ENCODE results near the gene CYP19A1. TPM values are rescaled to one million over a fixed set of nuclear protein-coding genes. Genes with fewer than 3 reads are reported as not detected.

Gene CYP19A1
- total and polyA plus RNA-seq, 7 experiments from 2014 or later = 0.48 to 1.4 TPM; not detected in 5

DNA sequence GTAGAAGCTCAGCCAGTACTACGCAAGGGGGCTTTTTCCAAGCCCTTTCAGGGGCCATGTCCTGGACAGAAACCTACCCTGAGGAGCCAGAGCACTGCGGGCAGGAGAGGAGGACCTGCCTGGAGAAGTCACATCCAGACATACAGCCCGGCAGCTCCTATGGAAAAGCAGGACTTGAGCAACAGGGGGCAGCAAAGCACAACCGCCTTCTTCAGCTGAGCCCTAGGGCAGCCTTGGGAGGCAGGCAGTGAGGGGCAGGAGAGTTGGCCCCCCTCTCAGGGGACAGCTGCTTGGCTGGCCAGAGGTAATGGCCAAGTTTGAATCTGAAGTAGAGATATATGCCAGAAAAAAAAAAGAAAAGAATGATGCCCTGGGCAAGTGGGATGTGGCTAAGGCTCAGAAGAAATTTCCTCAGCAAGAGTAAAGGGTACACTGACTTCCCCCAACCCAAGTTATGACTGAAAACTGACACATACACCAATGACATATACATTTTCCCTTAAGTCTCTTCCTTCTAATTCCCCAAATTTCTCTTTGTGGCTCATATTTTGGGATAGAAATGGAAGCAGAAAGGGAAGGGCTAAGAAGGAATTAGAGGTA lies 56.9 kb downstream of the CYP19A1 start:
- DNase-seq (no peak), ATAC-seq (no peak)
- ChIA-PET CTCF (no interaction called here), POLR2A (no interaction called here)
- no peaks in the 10 kb centered on the region for H3K27me3 ChIP-seq (ENCODE audit: control insufficient read depth in 2 of 2, insufficient read depth in 2 of 2, low read length in 2 of 2)
- Mint-ChIP-seq H3K4me3 (no peak overlapping the region), H3K36me3 (no peaks in the 10 kb centered on the region), H3K9me3 (peaks cover 0 to 9% (median 0%) of the 10 kb centered on the region in 11 donors), H3K27me3 (peaks cover 12 to 34% (median 24%) of the 10 kb centered on the region in 5 donors), H3K4me1 (peaks cover 0 to 12% (median 0%) of the 10 kb centered on the region in 7 donors), H3K27ac (no peak overlapping the region)
- intact Hi-C loops (cut with micrococcal nuclease) = loop anchor here in 1 of 2 donors (1.0 kb wide), 1 partner anchor 100 kb away; no protein-coding TSS in a partner anchor
- no peak overlapping the region for H3K27ac ChIP-seq (ENCODE audit: low read depth, low read length)
- no peaks in the 10 kb centered on the region for H3K9me3 ChIP-seq (ENCODE audit: control insufficient read depth in 2 of 3, low read length in 3 of 3)
- H3K4me1 ChIP-seq (ENCODE audit: control insufficient read depth in 2 of 2, insufficient read depth in 2 of 2, low read length in 2 of 2) = no peaks in the 10 kb centered on the region
- no peaks in the 10 kb centered on the region for H3K36me3 ChIP-seq (ENCODE audit: control insufficient read depth in 2 of 3, insufficient read depth in 3 of 3, low read length in 3 of 3)
- H3K4me3 ChIP-seq (ENCODE audit: low read length) = no peak overlapping the region

DNA sequence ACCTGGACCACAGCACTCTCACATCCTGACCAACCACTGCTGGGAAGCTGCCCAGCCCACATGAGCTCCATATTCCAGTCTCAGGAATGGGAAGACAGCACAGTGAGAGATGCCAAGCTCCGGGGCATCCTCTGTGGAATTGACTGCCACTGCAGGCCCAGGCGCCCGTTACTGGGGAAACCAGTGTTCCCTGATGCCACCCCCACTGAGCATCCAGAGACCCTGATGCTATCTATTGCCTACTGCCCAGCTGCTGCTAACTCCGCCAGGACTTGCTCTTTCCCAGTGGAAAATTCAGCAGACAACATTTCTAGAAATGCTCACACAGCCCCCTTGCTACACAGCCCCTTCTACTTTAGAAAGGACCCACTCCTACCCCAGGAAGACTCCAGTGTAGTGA lies 57.6 kb downstream of the CYP19A1 start:
- CTCF ChIA-PET = no interaction called here
- intact Hi-C loops (cut with micrococcal nuclease) = loop anchor here in 1 of 2 donors (1.0 kb wide), 1 partner anchor 100 kb away; no protein-coding TSS in a partner anchor
- no peak for ATAC-seq
- Mint-ChIP-seq H3K4me3 (no peak overlapping the region), H3K36me3 (no peaks in the 10 kb centered on the region), H3K4me1 (peaks cover 0 to 12% (median 0%) of the 10 kb centered on the region in 7 donors), H3K27me3 (peaks cover 12 to 30% (median 25%) of the 10 kb centered on the region in 5 donors), H3K27ac (no peak overlapping the region), H3K9me3 (peaks cover 0 to 3% (median 0%) of the 10 kb centered on the region in 11 donors)
- H3K4me3 ChIP-seq (ENCODE audit: low read length) = no peak overlapping the region
- no peak overlapping the region for H3K27ac ChIP-seq (ENCODE audit: low read depth, low read length)
- H3K27me3 ChIP-seq (ENCODE audit: control insufficient read depth in 2 of 2, insufficient read depth in 2 of 2, low read length in 2 of 2) = no peaks in the 10 kb centered on the region
- POLR2A ChIA-PET = no interaction called here
- no peak for DNase-seq
- H3K4me1 ChIP-seq (ENCODE audit: control insufficient read depth in 2 of 2, insufficient read depth in 2 of 2, low read length in 2 of 2) = no peaks in the 10 kb centered on the region
- no peaks in the 10 kb centered on the region for H3K36me3 ChIP-seq (ENCODE audit: control insufficient read depth in 2 of 3, insufficient read depth in 3 of 3, low read length in 3 of 3)
- H3K9me3 ChIP-seq (ENCODE audit: control insufficient read depth in 2 of 3, low read length in 3 of 3) = no peaks in the 10 kb centered on the region

DNA sequence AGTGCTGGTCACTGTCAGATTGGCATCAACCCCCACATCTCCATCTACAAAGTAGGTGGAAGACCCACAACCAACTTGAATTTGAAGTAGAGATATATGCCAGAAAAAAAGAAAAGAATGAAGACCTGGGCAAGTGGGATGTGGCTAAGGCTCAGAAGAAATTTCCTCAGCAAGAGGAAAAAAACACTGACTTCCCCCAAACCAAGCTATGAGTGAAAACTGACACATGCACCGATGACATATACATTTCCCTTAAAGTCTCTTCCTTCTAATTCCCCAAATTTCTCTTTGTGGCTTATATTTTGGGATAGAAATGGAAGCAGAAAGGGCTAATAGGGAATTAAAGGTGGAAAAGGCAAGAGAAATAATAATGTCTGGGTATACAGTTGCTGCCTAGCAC lies 59.0 kb downstream of the CYP19A1 start:
- CTCF ChIA-PET = no interaction called here
- Histone ChIP-seq H3K27me3 (ENCODE audit: control insufficient read depth in 2 of 2, insufficient read depth in 2 of 2, low read length in 2 of 2) (no peaks in the 10 kb centered on the region), H3K36me3 (ENCODE audit: control insufficient read depth in 2 of 3, insufficient read depth in 3 of 3, low read length in 3 of 3) (no peaks in the 10 kb centered on the region), H3K9me3 (ENCODE audit: control insufficient read depth in 2 of 3, low read length in 3 of 3) (no peaks in the 10 kb centered on the region), H3K27ac (ENCODE audit: low read depth, low read length) (no peak overlapping the region), H3K4me3 (ENCODE audit: low read length) (no peak overlapping the region), H3K4me1 (ENCODE audit: control insufficient read depth in 2 of 2, insufficient read depth in 2 of 2, low read length in 2 of 2) (no peaks in the 10 kb centered on the region)
- Mint-ChIP-seq H3K27ac (no peak overlapping the region), H3K9me3 (peaks cover 0 to 2% (median 0%) of the 10 kb centered on the region in 11 donors), H3K4me1 (peaks cover 0 to 12% (median 0%) of the 10 kb centered on the region in 7 donors), H3K4me3 (no peak overlapping the region), H3K27me3 (peaks cover 12 to 30% (median 25%) of the 10 kb centered on the region in 5 donors), H3K36me3 (no peaks in the 10 kb centered on the region)
- intact Hi-C loops (cut with micrococcal nuclease) = no loop called here
- ATAC-seq = no peak
- POLR2A ChIA-PET = no interaction called here
- DNase-seq = no peak

DNA sequence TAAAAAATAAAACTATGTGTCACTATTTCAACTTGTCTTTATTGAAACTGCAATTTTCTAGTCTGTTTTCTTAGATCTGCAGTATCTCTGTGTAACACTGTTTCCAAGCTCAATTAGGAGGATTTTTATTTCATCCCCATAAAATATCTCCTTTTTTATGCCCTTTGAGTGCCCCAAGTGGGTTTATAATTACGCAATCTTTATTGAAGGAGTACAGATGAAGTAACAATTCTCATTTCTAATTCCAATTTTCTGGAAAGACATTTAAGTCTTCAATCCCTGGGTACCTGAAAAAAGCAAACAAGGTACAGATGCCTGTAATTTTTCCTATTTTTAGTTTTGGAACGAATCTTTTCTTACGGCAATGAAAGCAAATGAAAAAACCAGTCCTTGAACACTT lies 61.3 kb downstream of the CYP19A1 start:
- DNase-seq (no peak), ATAC-seq (no peak)
- Mint-ChIP-seq H3K4me1 (peaks cover 0 to 4% (median 0%) of the 10 kb centered on the region in 7 donors), H3K36me3 (no peaks in the 10 kb centered on the region), H3K9me3 (peaks cover 0 to 2% (median 0%) of the 10 kb centered on the region in 11 donors), H3K4me3 (no peak overlapping the region), H3K27me3 (peaks cover 17 to 33% (median 24%) of the 10 kb centered on the region in 5 donors), H3K27ac (no peak overlapping the region)
- no peaks in the 10 kb centered on the region for H3K4me1 ChIP-seq (ENCODE audit: control insufficient read depth in 2 of 2, insufficient read depth in 2 of 2, low read length in 2 of 2)
- CTCF ChIA-PET = no interaction called here
- no peaks in the 10 kb centered on the region for H3K9me3 ChIP-seq (ENCODE audit: control insufficient read depth in 2 of 3, low read length in 3 of 3)
- no peaks in the 10 kb centered on the region for H3K36me3 ChIP-seq (ENCODE audit: control insufficient read depth in 2 of 3, insufficient read depth in 3 of 3, low read length in 3 of 3)
- intact Hi-C loops (cut with micrococcal nuclease) = no loop called here
- POLR2A ChIA-PET = no interaction called here
- no peak overlapping the region for H3K27ac ChIP-seq (ENCODE audit: low read depth, low read length)
- H3K4me3 ChIP-seq (ENCODE audit: low read length) = no peak overlapping the region
- no peaks in the 10 kb centered on the region for H3K27me3 ChIP-seq (ENCODE audit: control insufficient read depth in 2 of 2, insufficient read depth in 2 of 2, low read length in 2 of 2)

DNA sequence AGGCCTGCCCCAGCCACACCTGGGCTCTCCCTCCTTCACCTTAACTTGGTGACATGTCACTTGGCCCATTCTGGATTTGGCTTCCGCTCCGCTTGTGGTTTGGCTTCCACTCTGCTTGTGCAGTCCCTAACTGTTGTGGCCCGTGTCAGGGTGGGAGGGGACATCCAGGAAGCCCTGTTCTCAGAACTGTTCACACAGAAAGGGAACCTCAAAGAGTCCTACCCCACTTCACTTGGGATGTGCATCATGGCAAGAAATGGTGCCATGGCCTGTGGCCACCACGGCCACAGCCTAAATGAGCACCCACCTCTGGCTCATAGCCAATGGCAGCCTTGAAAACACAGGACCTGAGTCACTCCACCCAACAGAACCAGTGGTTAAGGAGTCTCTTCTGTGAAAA lies 63.4 kb downstream of the CYP19A1 start:
- Histone ChIP-seq H3K27ac (ENCODE audit: low read depth, low read length) (no peak overlapping the region), H3K36me3 (ENCODE audit: control insufficient read depth in 2 of 3, insufficient read depth in 3 of 3, low read length in 3 of 3) (no peaks in the 10 kb centered on the region), H3K4me1 (ENCODE audit: control insufficient read depth in 2 of 2, insufficient read depth in 2 of 2, low read length in 2 of 2) (no peaks in the 10 kb centered on the region), H3K27me3 (ENCODE audit: control insufficient read depth in 2 of 2, insufficient read depth in 2 of 2, low read length in 2 of 2) (peaks cover 0 to under 1% of the 10 kb centered on the region in 2 donors), H3K9me3 (ENCODE audit: control insufficient read depth in 2 of 3, low read length in 3 of 3) (no peaks in the 10 kb centered on the region), H3K4me3 (ENCODE audit: low read length) (no peak overlapping the region)
- Mint-ChIP-seq H3K27ac (no peak overlapping the region), H3K4me1 (peaks cover 0 to 2% (median 0%) of the 10 kb centered on the region in 7 donors), H3K27me3 (peaks cover 14 to 29% (median 20%) of the 10 kb centered on the region in 5 donors), H3K36me3 (no peaks in the 10 kb centered on the region), H3K4me3 (no peak overlapping the region), H3K9me3 (peaks cover 0 to 2% (median 0%) of the 10 kb centered on the region in 11 donors)
- CTCF ChIA-PET = no interaction called here
- DNase-seq (no peak), ATAC-seq (no peak)
- intact Hi-C loops (cut with micrococcal nuclease) = no loop called here
- POLR2A ChIA-PET = no interaction called here

DNA sequence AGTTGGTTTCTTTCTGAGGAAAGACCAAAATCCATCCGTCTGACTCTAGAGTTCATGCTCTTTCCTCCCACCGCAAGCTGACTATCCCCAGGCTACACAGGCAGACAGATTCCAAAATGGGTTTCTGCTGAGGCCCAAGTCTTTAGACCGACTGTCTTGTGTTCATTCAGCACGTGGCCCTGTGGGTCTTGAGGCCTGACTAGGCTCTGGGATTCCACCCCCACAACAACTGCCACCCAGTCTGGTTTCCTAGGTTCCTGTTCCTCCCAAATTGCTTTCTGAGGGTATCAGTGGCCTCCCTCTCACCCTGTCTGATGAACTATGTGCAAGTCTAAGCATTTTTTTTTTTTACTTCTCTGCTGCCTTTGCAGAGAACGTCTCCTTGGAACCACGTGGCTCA lies 67.7 kb downstream of the CYP19A1 start:
- no peak overlapping the region for H3K4me3 ChIP-seq (ENCODE audit: low read length)
- ChIA-PET POLR2A (no interaction called here), CTCF (no interaction called here)
- Mint-ChIP-seq H3K36me3 (peaks cover 0 to 4% (median 0%) of the 10 kb centered on the region in 5 donors), H3K27me3 (peaks cover 8 to 40% (median 22%) of the 10 kb centered on the region in 5 donors), H3K4me3 (no peak overlapping the region), H3K9me3 (peaks cover 0 to 5% (median 0%) of the 10 kb centered on the region in 11 donors), H3K4me1 (peaks cover 2 to 7% (median 5%) of the 10 kb centered on the region in 7 donors), H3K27ac (no peak overlapping the region)
- H3K9me3 ChIP-seq (ENCODE audit: control insufficient read depth in 2 of 3, low read length in 3 of 3) = no peaks in the 10 kb centered on the region
- ATAC-seq = no peak
- no peaks in the 10 kb centered on the region for H3K36me3 ChIP-seq (ENCODE audit: control insufficient read depth in 2 of 3, insufficient read depth in 3 of 3, low read length in 3 of 3)
- no peak overlapping the region for H3K27ac ChIP-seq (ENCODE audit: low read depth, low read length)
- H3K27me3 ChIP-seq (ENCODE audit: control insufficient read depth in 2 of 2, insufficient read depth in 2 of 2, low read length in 2 of 2) = peaks cover 0 to 5% of the 10 kb centered on the region in 2 donors
- no peak for DNase-seq
- intact Hi-C loops (cut with micrococcal nuclease) = no loop called here
- no peaks in the 10 kb centered on the region for H3K4me1 ChIP-seq (ENCODE audit: control insufficient read depth in 2 of 2, insufficient read depth in 2 of 2, low read length in 2 of 2)

DNA sequence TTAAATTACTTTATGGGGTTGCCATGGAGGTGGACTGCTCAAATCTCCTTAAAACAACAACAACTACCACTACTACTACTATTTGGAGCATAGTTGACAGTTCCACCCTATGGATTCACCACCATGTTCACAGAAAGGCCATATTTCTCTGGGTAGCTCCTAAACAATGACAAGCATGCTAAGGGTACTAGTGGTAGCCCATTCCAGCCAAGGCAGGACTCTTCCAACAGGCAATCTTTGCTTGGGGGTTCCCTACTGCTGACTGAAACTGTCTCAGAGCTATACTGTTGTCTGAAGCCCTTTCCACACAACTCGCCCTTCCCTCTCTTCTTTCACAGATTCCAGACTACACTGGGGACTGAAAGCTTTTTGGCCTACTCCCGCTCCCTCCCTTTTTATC lies 68.9 kb downstream of the CYP19A1 start:
- Mint-ChIP-seq H3K4me1 (peaks cover 2 to 7% (median 5%) of the 10 kb centered on the region in 7 donors), H3K27me3 (peaks cover 6 to 47% (median 30%) of the 10 kb centered on the region in 5 donors), H3K4me3 (no peak overlapping the region), H3K27ac (no peak overlapping the region), H3K36me3 (peaks cover 0 to 4% (median 0%) of the 10 kb centered on the region in 5 donors), H3K9me3 (peaks cover 0 to 5% (median 0%) of the 10 kb centered on the region in 11 donors)
- intact Hi-C loops (cut with micrococcal nuclease) = no loop called here
- ATAC-seq (no peak), DNase-seq (no peak)
- H3K9me3 ChIP-seq (ENCODE audit: control insufficient read depth in 2 of 3, low read length in 3 of 3) = no peaks in the 10 kb centered on the region
- H3K4me3 ChIP-seq (ENCODE audit: low read length) = no peak overlapping the region
- H3K4me1 ChIP-seq (ENCODE audit: control insufficient read depth in 2 of 2, insufficient read depth in 2 of 2, low read length in 2 of 2) = no peaks in the 10 kb centered on the region
- H3K27ac ChIP-seq (ENCODE audit: low read depth, low read length) = no peak overlapping the region
- ChIA-PET CTCF (no interaction called here), POLR2A (no interaction called here)
- H3K27me3 ChIP-seq (ENCODE audit: control insufficient read depth in 2 of 2, insufficient read depth in 2 of 2, low read length in 2 of 2) = peaks cover 0 to 5% of the 10 kb centered on the region in 2 donors
- H3K36me3 ChIP-seq (ENCODE audit: control insufficient read depth in 2 of 3, insufficient read depth in 3 of 3, low read length in 3 of 3) = no peaks in the 10 kb centered on the region

Data from naive thymus-derived CD4-positive, alpha-beta T cell (primary cell).